Neural cell (in vitro differentiated cells): Measurements from ENCODE around the gene LEUTX. TPM values are rescaled to one million over a fixed set of nuclear protein-coding genes. Genes with fewer than 3 reads are reported as not detected.

Experiments
- H2AFZ ChIP-seq: fragments of 200-600, 300-800 bp; sonication (generic), shearing (Covaris generic); 2 replicates; pipeline ENCODE4 v1.6.0; 2014; ENCODE audit warnings: low read depth, mild to moderate bottlenecking, antibody characterized with exemption, low read length, moderate library complexity
- H3F3A ChIP-seq: fragments of 200-600 bp; shearing (Covaris generic); 2 replicates; pipeline ENCODE4 v1.6.1; 2016; ENCODE audit warnings: mild to moderate bottlenecking, moderate library complexity, mixed read lengths, antibody characterized with exemption, low read length; ENCODE audit not compliant: insufficient read depth, poor library complexity, severe bottlenecking
- H3K27ac ChIP-seq: fragments of 200-600, 300-800 bp; sonication (generic), shearing (Covaris generic); 2 replicates; pipeline ENCODE4 v1.5.1; 2014; ENCODE audit warnings: mild to moderate bottlenecking, low read length, moderate library complexity
- H3K27me3 ChIP-seq: fragments of 300-800, 200-600 bp; sonication (generic), shearing (Covaris generic); 2 replicates; pipeline ENCODE4 v1.6.0; 2014; ENCODE audit warnings: mild to moderate bottlenecking, low read depth, low read length, moderate library complexity; ENCODE audit not compliant: insufficient read depth
- H3K36me3 ChIP-seq: fragments of 300-800, 200-600 bp; sonication (generic), shearing (Covaris generic); 2 replicates; pipeline ENCODE4 v1.5.1; 2014; ENCODE audit warnings: mild to moderate bottlenecking, antibody characterized with exemption, low read length, moderate library complexity; ENCODE audit not compliant: insufficient read depth
- H3K4me2 ChIP-seq: fragments of 300-800, 200-600 bp; sonication (generic), shearing (Covaris generic); 2 replicates; pipeline ENCODE4 v1.6.0; 2014; ENCODE audit warnings: mild to moderate bottlenecking, low read length
- H3K4me3 ChIP-seq: fragments of 300-800, 200-600 bp; sonication (generic), shearing (Covaris generic); 2 replicates; pipeline ENCODE4 v1.5.1; 2014; ENCODE audit warnings: mild to moderate bottlenecking, low read length, moderate library complexity
- H3K79me2 ChIP-seq: fragments of 200-600 bp; shearing (Covaris generic); replicated peaks from 2 replicates; pipeline ENCODE4 v1.6.0; 2014; ENCODE audit warnings: mild to moderate bottlenecking, low read length, moderate library complexity; ENCODE audit not compliant: insufficient read depth
- H3K9ac ChIP-seq: fragments of 300-800, 200-600 bp; sonication (generic), shearing (Covaris generic); 2 replicates; pipeline ENCODE4 v1.6.1; 2016; ENCODE audit warnings: mild to moderate bottlenecking, low read length, mixed read lengths
- H3K9me2 ChIP-seq: fragments of 200-600 bp; shearing (Covaris generic); 2 replicates; pipeline ENCODE4 v1.6.1; 2016; ENCODE audit warnings: mild to moderate bottlenecking, low read length, mixed read lengths; ENCODE audit not compliant: insufficient read depth
- H3K9me3 ChIP-seq: fragments of 200-600, 300-800 bp; sonication (generic), shearing (Covaris generic); 2 replicates; pipeline ENCODE4 v1.6.1; 2016; ENCODE audit warnings: mild to moderate bottlenecking, mixed run types, low read length, moderate library complexity, mixed read lengths
- H4K20me1 ChIP-seq: fragments of 200-600 bp; shearing (Covaris generic); 2 replicates; pipeline ENCODE4 v1.6.1; 2016; ENCODE audit warnings: mild to moderate bottlenecking, mixed run types; ENCODE audit not compliant: insufficient read depth
- CTCF ChIP-seq: fragments of 450-650 bp; IDR thresholded peaks from 2 replicates; pipeline ENCODE4 v1.5.1; 2014; ENCODE audit warnings: antibody characterized with exemption, mild to moderate bottlenecking, moderate library complexity; ENCODE audit not compliant: poor library complexity, severe bottlenecking
- EP300 ChIP-seq: fragments of 450-650 bp; conservative IDR thresholded peaks from 2 replicates; pipeline ENCODE4 v1.6.1; 2014; ENCODE audit warnings: antibody characterized with exemption, mild to moderate bottlenecking, moderate library complexity; ENCODE audit not compliant: poor library complexity, severe bottlenecking
- EZH2 ChIP-seq: fragments of 200-600, 300-800 bp; shearing (Covaris generic), sonication (generic); IDR thresholded peaks from 2 replicates; pipeline ENCODE4 v1.6.1; 2014; ENCODE audit warnings: antibody characterized with exemption, low read length, borderline replicate concordance, mild to moderate bottlenecking; ENCODE audit not compliant: insufficient read depth, poor library complexity, severe bottlenecking
- MXI1 ChIP-seq: fragments of 450-650 bp; conservative IDR thresholded peaks from 2 replicates; pipeline ENCODE4 v1.6.1; 2014; ENCODE audit warnings: antibody characterized with exemption, mild to moderate bottlenecking; ENCODE audit not compliant: poor library complexity, severe bottlenecking
- POLR2AphosphoS5 ChIP-seq: IDR thresholded peaks from 2 replicates; pipeline ENCODE4 v1.6.1; 2012
- RAD21 ChIP-seq: fragments of 450-650 bp; conservative IDR thresholded peaks from 2 replicates; pipeline ENCODE4 v1.6.1; 2014; ENCODE audit warnings: antibody characterized with exemption, mild to moderate bottlenecking, moderate library complexity
- REST ChIP-seq: IDR thresholded peaks from 2 replicates; pipeline ENCODE4 v1.6.1; 2012; ENCODE audit warnings: borderline replicate concordance
- SMC3 ChIP-seq: fragments of 450-650 bp; conservative IDR thresholded peaks from 2 replicates; pipeline ENCODE4 v1.6.1; 2014; ENCODE audit warnings: antibody characterized with exemption, mild to moderate bottlenecking, moderate library complexity; ENCODE audit not compliant: poor library complexity
- TAF1 ChIP-seq: IDR thresholded peaks from 2 replicates; pipeline ENCODE4 v1.6.1; 2012; ENCODE audit warnings: low read depth
- polyA plus RNA-seq: library from polyadenylated mRNA; depleted of rRNA; stranded (reverse); fragments of >200 nt; gene quantifications from 2 replicates; pipeline ENCODE4 v1.2.3, GENCODE V29; 2014

LEUTX gene
- polyA plus RNA-seq, 1 donor from 2014 or later = not detected

- H4K20me1 ChIP-seq = no peaks in the 10 kb centered on the region
- no peaks in the 10 kb centered on the region for H3K36me3 ChIP-seq
- no peak overlapping the region for H3K27ac ChIP-seq
- H3K27me3 ChIP-seq = no peaks in the 10 kb centered on the region
- no peaks in the 10 kb centered on the region for H3K79me2 ChIP-seq
- TF ChIP-seq EP300 (no peak), SMC3 (no peak), POLR2AphosphoS5 (no peak), MXI1 (no peak), REST (no peak), TAF1 (no peak), RAD21 (no peak), CTCF (no peak), EZH2 (no peak)
- peaks cover 2% of the 10 kb centered on the region for H3F3A ChIP-seq
- no peak overlapping the region for H3K4me3 ChIP-seq
- H3K4me2 ChIP-seq = no peak overlapping the region
- no peaks in the 10 kb centered on the region for H3K9me3 ChIP-seq
- no peaks in the 10 kb centered on the region for H3K9me2 ChIP-seq
- H3K9ac ChIP-seq = no peak overlapping the region
- H2AFZ ChIP-seq = no peak overlapping the region
These were observed 41.1 kb downstream of the LEUTX start for GRCh38 chr19:39819786-39820185.

GRCh38 chr19:39820696-39821095 is 42.0 kb downstream of the LEUTX start:
- Histone ChIP-seq H3K36me3 (no peaks in the 10 kb centered on the region), H3K4me2 (no peak overlapping the region), H3K27ac (no peak overlapping the region), H3F3A (peaks cover 2% of the 10 kb centered on the region), H3K9me3 (no peaks in the 10 kb centered on the region), H4K20me1 (no peaks in the 10 kb centered on the region), H3K9ac (no peak overlapping the region), H3K27me3 (no peaks in the 10 kb centered on the region), H3K79me2 (no peaks in the 10 kb centered on the region), H3K9me2 (no peaks in the 10 kb centered on the region), H2AFZ (no peak overlapping the region), H3K4me3 (no peak overlapping the region)
- TF ChIP-seq SMC3 (no peak), EP300 (no peak), MXI1 (no peak), REST (no peak), RAD21 (no peak), POLR2AphosphoS5 (no peak), CTCF (no peak), EZH2 (no peak), TAF1 (no peak)
